AG10803 (cell line): ENCODE data around the gene PCMT1.

Source experiments
- DNase-seq: peaks from one replicate; pipeline ENCODE4 v3.0.0; 2010; ENCODE audit warnings: low read depth
- H3K4me3 ChIP-seq: 2 replicates; pipeline ENCODE4 v1.5.1; 2011; ENCODE audit warnings: mild to moderate bottlenecking, low read length, control low read depth
- TF ChIP-seq, protein P1 (sequence below): conservative IDR thresholded peaks from 2 replicates; pipeline ENCODE4 v1.5.1; 2011; ENCODE audit warnings: mild to moderate bottlenecking, low read length, control low read depth, inconsistent platforms

Gene PCMT1

DNA sequence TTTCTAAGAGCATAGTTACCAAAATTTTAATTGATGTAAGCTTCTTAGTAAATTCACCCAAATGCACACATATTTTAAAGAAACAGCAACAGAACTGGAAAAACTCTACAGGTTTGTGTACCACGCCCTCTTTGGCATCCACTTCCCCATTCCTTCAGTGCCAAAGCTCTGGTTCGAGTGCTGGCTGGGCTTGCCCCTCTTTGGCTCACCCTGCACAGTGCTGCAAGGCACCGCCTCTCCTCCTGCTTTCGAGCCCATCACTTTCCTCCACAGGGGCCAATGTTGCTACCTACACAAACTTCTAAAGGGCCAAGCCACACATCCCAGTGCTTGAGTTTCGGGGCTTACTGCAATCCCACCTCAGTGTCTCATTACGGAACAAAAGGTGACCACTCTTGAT lies 105.0 kb downstream of the PCMT1 start:
- peak; percentile 17 for DNase-seq
- H3K4me3 ChIP-seq = no peak overlapping the region
- TF ChIP-seq, protein P1, sequence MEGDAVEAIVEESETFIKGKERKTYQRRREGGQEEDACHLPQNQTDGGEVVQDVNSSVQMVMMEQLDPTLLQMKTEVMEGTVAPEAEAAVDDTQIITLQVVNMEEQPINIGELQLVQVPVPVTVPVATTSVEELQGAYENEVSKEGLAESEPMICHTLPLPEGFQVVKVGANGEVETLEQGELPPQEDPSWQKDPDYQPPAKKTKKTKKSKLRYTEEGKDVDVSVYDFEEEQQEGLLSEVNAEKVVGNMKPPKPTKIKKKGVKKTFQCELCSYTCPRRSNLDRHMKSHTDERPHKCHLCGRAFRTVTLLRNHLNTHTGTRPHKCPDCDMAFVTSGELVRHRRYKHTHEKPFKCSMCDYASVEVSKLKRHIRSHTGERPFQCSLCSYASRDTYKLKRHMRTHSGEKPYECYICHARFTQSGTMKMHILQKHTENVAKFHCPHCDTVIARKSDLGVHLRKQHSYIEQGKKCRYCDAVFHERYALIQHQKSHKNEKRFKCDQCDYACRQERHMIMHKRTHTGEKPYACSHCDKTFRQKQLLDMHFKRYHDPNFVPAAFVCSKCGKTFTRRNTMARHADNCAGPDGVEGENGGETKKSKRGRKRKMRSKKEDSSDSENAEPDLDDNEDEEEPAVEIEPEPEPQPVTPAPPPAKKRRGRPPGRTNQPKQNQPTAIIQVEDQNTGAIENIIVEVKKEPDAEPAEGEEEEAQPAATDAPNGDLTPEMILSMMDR = no peak

DNA sequence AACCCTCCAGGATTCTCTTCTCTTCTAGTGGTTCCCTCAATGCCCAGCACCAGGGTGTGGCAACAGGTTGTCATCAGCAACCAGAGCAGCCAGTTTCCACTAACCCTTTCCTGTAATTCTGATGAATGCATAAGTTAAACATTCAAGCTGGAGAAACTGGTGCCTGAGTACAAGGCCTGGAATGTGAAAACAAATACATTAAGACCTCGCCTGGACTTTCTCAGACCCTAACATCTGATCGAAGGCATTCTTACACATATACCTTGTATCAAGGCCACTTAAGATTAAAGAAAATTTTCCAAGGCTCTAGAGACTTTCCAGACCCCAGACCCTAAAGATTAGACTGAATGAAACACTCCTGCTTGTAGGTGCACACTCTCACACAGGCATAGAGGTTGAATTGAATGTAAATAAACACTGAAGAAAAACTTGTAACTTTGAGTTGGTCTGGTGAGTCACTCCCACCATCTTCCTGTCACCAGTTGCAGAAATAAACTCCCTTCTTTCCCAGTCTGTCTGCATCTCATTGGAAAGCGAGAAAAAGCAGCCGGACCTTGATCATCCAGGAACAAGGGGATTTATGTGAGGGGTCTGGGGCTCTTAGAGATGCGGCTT lies 105.6 kb downstream of the PCMT1 start:
- peak; percentile 82 for DNase-seq
- H3K4me3 ChIP-seq = peak overlapping the region; percentile 37
- TF ChIP-seq, protein P1 = no peak

DNA sequence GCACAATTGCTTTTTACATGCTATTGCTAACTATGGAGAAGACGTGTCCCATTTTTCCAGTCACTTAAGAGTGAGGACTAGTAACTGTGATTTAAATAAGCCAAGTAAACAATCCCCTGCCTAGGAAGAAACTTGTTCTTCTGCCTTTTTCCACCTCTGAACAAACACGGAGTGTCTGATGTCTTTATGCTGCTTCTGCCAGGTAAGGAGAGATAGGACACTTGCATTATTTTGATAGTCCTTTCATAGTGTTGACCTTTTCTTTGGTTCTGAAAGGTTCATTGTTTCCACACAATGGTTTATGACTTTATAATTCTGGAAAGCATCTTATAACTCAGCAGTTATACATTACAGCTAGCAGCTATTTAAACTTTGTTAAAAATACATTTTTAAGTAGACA lies 106.2 kb downstream of the PCMT1 start:
- no peak for DNase-seq
- TF ChIP-seq, protein P1 = no peak
- H3K4me3 ChIP-seq = peak overlapping the region; percentile 37

DNA sequence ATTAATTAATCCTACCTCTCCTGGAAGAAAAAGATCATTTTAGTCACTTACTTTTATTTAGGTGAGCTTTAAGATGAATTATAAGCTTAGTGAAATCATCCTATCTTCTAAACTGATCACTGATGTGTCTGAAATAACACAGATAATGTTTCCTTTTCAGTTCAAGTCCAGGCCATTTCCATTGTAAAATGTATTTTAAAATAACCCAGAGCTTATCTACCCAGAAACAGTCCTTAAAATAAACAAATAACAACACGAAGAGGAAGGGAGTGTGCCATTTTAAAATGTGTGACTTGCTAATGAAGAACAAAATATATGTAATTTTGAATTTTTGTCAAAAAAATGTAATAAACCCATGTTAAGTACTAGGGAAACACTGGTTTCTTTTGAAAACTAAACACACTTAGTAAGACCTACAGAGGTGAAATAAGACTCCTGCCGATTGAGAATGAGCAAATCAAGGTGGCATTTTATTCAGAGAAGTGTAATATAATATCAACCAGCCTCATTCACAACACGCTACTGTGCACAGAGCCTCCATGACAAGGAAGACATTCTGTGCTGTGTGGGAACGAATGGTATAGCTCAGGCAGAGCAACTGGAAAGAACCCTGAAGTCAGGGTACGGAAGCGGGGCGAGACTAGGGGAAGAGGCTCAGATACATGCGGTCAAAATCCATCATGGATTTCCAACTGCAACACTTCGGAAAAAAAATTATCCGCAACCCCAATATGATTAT lies 106.9 kb downstream of the PCMT1 start:
- DNase-seq = no peak
- TF ChIP-seq, protein P1 = no peak
- H3K4me3 ChIP-seq = no peak overlapping the region

DNA sequence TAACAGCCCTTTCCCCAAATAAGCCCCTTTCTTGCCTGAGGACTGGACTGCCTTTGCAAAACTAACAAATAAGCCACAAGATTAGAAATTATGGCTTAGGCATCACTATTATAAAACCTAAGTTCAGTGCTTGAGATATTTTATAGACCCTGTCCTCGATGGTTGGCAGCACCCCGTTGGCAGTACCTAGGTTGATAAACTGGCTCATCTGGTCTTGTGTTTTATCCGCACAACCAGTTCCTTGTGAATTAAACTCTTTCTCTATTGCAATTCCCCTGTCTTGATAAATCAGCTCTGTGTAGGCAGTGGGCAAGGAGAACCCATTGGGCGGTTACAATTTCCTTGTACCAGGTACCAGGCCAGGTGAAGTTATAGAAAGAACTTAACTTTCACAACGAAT lies 108.0 kb downstream of the PCMT1 start:
- no peak for DNase-seq
- H3K4me3 ChIP-seq = no peak overlapping the region
- TF ChIP-seq, protein P1 = no peak

DNA sequence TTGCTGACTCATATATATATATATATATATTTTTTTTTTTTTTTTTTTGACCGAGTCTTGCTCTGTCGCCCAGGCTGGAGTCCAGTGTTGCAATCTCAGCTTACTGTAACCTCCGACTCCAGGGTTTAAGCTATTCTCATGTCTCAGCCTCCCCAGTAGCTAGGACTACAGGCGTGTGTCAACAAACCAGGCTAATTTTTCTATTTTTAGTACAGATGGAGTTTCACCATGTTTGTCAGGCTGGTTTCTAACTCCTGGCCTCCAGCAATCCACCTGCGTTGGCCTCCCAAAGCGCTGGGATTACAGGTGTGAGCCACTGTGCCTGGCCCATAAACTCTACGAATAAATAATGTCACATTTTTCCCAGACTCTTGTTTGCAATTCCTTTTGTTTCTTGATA lies 109.8 kb downstream of the PCMT1 start:
- no peak for DNase-seq
- H3K4me3 ChIP-seq = no peak overlapping the region
- TF ChIP-seq, protein P1 = no peak

DNA sequence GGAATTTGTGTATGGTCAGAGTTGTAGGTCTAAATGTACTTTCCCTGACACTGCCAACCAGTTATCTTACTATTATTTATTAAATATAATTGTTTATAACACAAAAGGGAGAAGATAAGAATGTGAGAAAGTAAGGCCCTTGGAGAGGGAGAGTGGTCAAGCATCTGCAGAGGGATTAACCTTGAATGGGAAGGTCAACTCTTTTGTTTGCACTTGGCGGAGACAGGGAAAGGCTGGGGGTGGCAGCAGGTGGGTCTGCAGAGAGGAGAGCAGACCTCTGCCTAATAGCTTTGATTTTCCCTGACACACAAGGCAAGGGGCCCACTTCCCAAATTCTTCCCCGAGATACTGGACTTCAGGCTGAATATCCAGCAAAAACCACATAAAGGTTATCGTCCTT lies 110.4 kb downstream of the PCMT1 start:
- H3K4me3 ChIP-seq = no peak overlapping the region
- TF ChIP-seq, protein P1 = no peak
- DNase-seq = no peak
